CD4-positive, alpha-beta T cell (primary cell): ENCODE results near the gene CCDC152. TPM values are rescaled to one million over a fixed set of nuclear protein-coding genes. Genes with fewer than 3 reads are reported as not detected.

Experiments used
- ATAC-seq: fragments of 200-7000 bp; cut with Tn5 transposase; one replicate; pipeline ENCODE4 v1.10.0; 2022; ENCODE audit warnings: mild to moderate bottlenecking; ENCODE audit not compliant: poor library complexity
- CTCF ChIA-PET: fragments of 350-600 bp; sonication (Branson Sonifier 250); formaldehyde crosslinking; loops from one replicate; lab custom pipeline; 2021; ENCODE audit warnings: antibody characterized with exemption, inconsistent platforms; lab: Charles Lee
- POLR2A ChIA-PET: fragments of 350-600 bp; sonication (Branson Sonifier 250); formaldehyde crosslinking; loops from one replicate; lab custom pipeline; 2021; ENCODE audit warnings: antibody characterized with exemption, inconsistent platforms; lab: Charles Lee
- DNase-seq, 14 experiments: peaks; one replicate each; pipeline ENCODE4 v3.0.0-alpha.2; 2013 to 2020; ENCODE audit warnings: mixed read lengths in 2 of 14
- H3K27ac ChIP-seq, 2 donors: one replicate each; pipeline versions ENCODE4 v1.5.1 to v1.7.0; 2013; ENCODE audit warnings: low read length in 2 of 2, low read depth in 1 of 2, mild to moderate bottlenecking in 1 of 2
- H3K27me3 ChIP-seq, 2 experiments: 1 replicate in 1 of 2; 2 replicates in 1 of 2; pipeline versions ENCODE4 v1.6.1 to v1.7.0; 2013; ENCODE audit warnings: low read length in 2 of 2, control low read depth in 1 of 2, mild to moderate bottlenecking in 1 of 2, moderate library complexity in 1 of 2; ENCODE audit not compliant: insufficient read depth in 2 of 2, control insufficient read depth in 1 of 2
- H3K36me3 ChIP-seq: one replicate; pipeline ENCODE4 v1.6.1; 2013; ENCODE audit warnings: low read length, control low read depth; ENCODE audit not compliant: insufficient read depth
- H3K4me1 ChIP-seq: one replicate; pipeline ENCODE4 v1.6.1; 2013; ENCODE audit warnings: low read length, control low read depth; ENCODE audit not compliant: insufficient read depth
- H3K4me3 ChIP-seq: one replicate; pipeline ENCODE4 v1.5.1; 2013; ENCODE audit warnings: mild to moderate bottlenecking, low read length, moderate library complexity
- H3K9me3 ChIP-seq, 2 experiments: 1 replicate in 1 of 2; 2 replicates in 1 of 2; pipeline versions ENCODE4 v1.6.1 to v1.7.0; 2013; ENCODE audit warnings: low read length in 2 of 2, mild to moderate bottlenecking in 2 of 2, control low read depth in 1 of 2, moderate library complexity in 1 of 2; ENCODE audit not compliant: control insufficient read depth in 1 of 2, insufficient read depth in 1 of 2
- H3K27ac Mint-ChIP-seq: one replicate; pipeline ENCODE4 v1.8.0; 2020; ENCODE audit warnings: mixed read lengths
- H3K27me3 Mint-ChIP-seq: one replicate; pipeline ENCODE4 v1.8.0; 2021; ENCODE audit warnings: mixed read lengths
- H3K36me3 Mint-ChIP-seq: one replicate; pipeline ENCODE4 v1.8.0; 2021; ENCODE audit warnings: low read depth, mixed read lengths
- H3K4me1 Mint-ChIP-seq: one replicate; pipeline ENCODE4 v1.8.0; 2021; ENCODE audit warnings: low read depth, mixed read lengths
- H3K4me3 Mint-ChIP-seq: one replicate; pipeline ENCODE4 v1.8.0; 2020; ENCODE audit warnings: mild to moderate bottlenecking, mixed read lengths
- H3K9me3 Mint-ChIP-seq: one replicate; pipeline ENCODE4 v1.8.0; 2020; ENCODE audit warnings: mixed read lengths
- intact Hi-C, 2 experiments: fragments of 100-400 bp; cut with DNase I in 1 of 2; cut with micrococcal nuclease in 1 of 2; formaldehyde crosslinking; loops; one replicate each; pipeline versions ENCODE4 v1.15.1 to v1.9.0; 2023 to 2025; cut with DNase I, micrococcal nuclease
- total RNA-seq, 174 experiments: library from RNA in 2 of 174; stranded (reverse) in 2 of 174; gene quantifications; one replicate each; pipeline ENCODE4 v1.2.3 and lab custom pipeline; 2021 to 2026
- TF ChIP-seq, protein P1 (sequence below): fragments of 200-600 bp; IDR thresholded peaks from one replicate; pipeline ENCODE4 v1.8.0; 2022; ENCODE audit warnings: antibody characterized with exemption, mild to moderate bottlenecking

CCDC152 gene
- total RNA-seq, 2 experiments from 2014 or later, result 1.2 to 1.6 TPM

DNA sequence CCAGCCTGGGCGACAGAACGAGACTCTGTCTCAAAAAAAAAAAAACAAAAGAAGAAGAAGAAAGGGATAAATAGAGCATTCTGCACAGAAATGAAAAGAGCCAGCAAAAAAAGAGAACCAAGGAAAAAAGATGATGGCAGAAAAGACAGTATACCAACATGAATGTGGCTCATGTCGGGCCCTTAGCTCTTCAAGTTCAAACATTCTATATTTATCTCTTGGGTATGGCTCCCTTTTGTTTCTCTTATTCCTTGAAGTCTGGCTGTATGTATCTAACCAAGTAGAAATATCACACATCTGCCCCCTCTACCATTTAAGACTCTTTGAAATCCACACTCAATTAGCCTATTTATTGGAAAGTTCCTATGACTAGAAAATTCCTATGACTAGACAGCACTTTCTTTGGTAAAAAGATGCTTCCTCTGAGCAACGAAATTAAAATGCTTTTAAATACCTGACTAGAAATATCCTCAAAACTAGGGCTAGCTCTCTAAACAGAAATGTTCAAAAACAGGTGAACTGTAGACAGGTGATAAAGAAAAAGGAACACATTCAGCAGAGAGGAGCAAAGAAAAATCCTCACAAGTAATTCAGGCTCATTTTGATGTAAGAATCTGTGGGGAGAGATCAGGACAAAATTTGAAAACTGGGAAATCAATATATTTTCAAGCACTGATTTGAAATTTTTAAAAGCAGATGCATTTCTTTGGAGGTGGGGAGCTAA is 52.4 kb downstream of the CCDC152 start:
- no peaks in the 10 kb centered on the region for H3K27me3 Mint-ChIP-seq
- POLR2A ChIA-PET, result interaction anchor here (1.0 kb wide), 1 partner anchor 10 kb away, joined by 3 read pairs; no protein-coding TSS in a partner anchor
- TF ChIP-seq, protein P1, sequence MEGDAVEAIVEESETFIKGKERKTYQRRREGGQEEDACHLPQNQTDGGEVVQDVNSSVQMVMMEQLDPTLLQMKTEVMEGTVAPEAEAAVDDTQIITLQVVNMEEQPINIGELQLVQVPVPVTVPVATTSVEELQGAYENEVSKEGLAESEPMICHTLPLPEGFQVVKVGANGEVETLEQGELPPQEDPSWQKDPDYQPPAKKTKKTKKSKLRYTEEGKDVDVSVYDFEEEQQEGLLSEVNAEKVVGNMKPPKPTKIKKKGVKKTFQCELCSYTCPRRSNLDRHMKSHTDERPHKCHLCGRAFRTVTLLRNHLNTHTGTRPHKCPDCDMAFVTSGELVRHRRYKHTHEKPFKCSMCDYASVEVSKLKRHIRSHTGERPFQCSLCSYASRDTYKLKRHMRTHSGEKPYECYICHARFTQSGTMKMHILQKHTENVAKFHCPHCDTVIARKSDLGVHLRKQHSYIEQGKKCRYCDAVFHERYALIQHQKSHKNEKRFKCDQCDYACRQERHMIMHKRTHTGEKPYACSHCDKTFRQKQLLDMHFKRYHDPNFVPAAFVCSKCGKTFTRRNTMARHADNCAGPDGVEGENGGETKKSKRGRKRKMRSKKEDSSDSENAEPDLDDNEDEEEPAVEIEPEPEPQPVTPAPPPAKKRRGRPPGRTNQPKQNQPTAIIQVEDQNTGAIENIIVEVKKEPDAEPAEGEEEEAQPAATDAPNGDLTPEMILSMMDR, result no peak
- H3K4me1 Mint-ChIP-seq, result no peaks in the 10 kb centered on the region
- ATAC-seq (no peak), DNase-seq (no peak)
- Histone ChIP-seq H3K4me3 (no peak overlapping the region), H3K9me3 (no peaks in the 10 kb centered on the region), H3K27ac (no peak overlapping the region), H3K4me1 (no peaks in the 10 kb centered on the region), H3K27me3 (no peaks in the 10 kb centered on the region), H3K36me3 (no peaks in the 10 kb centered on the region)
- no peak overlapping the region for H3K27ac Mint-ChIP-seq
- H3K36me3 Mint-ChIP-seq, result no peaks in the 10 kb centered on the region
- intact Hi-C loops, result no loop called here
- H3K4me3 Mint-ChIP-seq, result no peak overlapping the region
- CTCF ChIA-PET, result no interaction called here
- no peaks in the 10 kb centered on the region for H3K9me3 Mint-ChIP-seq

GRCh38 chr5:42810834-42811590 is 54.4 kb downstream of the CCDC152 start:
- Mint-ChIP-seq H3K9me3 (no peaks in the 10 kb centered on the region), H3K27ac (no peak overlapping the region), H3K4me3 (no peak overlapping the region), H3K36me3 (no peaks in the 10 kb centered on the region), H3K4me1 (no peaks in the 10 kb centered on the region), H3K27me3 (no peaks in the 10 kb centered on the region)
- Histone ChIP-seq H3K9me3 (no peaks in the 10 kb centered on the region), H3K4me1 (no peaks in the 10 kb centered on the region), H3K36me3 (no peaks in the 10 kb centered on the region), H3K27ac (no peak overlapping the region), H3K27me3 (no peaks in the 10 kb centered on the region), H3K4me3 (no peak overlapping the region)
- DNase-seq, result no peak
- ChIA-PET CTCF (no interaction called here), POLR2A (interaction anchor here (0.9 kb wide), 1 partner anchor 30 kb away, joined by 3 read pairs; no protein-coding TSS in a partner anchor)
- intact Hi-C loops, result no loop called here
- TF ChIP-seq, protein P1, result no peak
- no peak for ATAC-seq

DNA sequence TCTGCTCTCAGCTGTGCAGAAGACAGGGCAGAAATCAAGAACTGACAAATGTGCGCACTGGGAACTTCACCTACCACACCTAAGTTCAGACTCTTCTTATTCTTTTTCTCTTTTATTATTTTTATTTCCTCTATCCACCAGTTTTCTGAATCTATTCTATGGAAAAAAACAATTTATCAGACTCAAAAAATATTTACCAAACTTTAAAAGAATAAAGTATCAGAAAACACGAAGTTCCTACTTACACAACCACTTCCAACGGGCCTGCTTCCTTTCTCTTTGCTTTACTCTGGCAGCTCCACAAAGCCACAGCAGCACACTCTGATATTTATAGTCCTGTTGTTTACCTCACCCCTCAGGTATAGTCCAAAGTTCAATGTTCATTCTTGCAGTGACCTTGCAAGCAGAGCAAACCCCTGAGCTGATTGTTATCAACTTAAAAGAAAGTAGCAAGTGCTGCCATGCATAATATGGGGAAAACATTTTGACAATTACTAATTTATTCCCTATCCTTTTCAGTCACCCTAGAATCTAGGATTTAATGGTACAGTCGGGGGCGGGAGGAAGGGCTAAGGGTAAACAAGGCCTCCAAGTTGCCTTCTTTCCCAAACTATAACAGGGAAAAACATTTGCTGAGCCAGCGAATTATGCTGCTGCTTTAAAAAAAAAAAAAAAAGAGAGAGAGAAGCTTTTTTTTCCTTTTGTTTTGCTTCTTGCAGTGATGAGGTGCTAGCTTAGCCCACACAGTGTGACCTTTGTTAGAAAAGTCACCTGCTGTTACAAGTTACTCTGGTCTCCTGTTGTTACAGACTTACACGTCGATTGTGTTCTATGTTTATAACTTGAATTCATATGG is 55.2 kb downstream of the CCDC152 start, which contains the start of gene SELENOP:
Gene SELENOP (minus strand): TSS at position 302 of the 856 bp plus-strand sequence. CDS start 3,539 bp downstream, outside the sequence.
- intact Hi-C loops, result no loop called here
- H3K36me3 ChIP-seq, result no peaks in the 10 kb centered on the region
- H3K9me3 Mint-ChIP-seq, result no peaks in the 10 kb centered on the region
- DNase-seq, result no peak
- no peaks in the 10 kb centered on the region for H3K27me3 Mint-ChIP-seq
- H3K4me3 ChIP-seq, result no peak within 1 kb of the TSS
- ATAC-seq, result no peak
- ChIA-PET POLR2A (no interaction called here), CTCF (no interaction called here)
- H3K9me3 ChIP-seq, result no peaks in the 10 kb centered on the region
- no peaks in the 10 kb centered on the region for H3K4me1 Mint-ChIP-seq
- H3K27ac ChIP-seq, result no peak within 1 kb of the TSS
- H3K27me3 ChIP-seq, result no peaks in the 10 kb centered on the region
- H3K27ac Mint-ChIP-seq, result no peak within 1 kb of the TSS
- no peaks in the 10 kb centered on the region for H3K4me1 ChIP-seq
- TF ChIP-seq, protein P1, result no peak
- H3K4me3 Mint-ChIP-seq, result no peak within 1 kb of the TSS
- no peaks in the 10 kb centered on the region for H3K36me3 Mint-ChIP-seq
